Type B pancreatic cell (in vitro differentiated cells): ENCODE results near the gene KDM6A. TPM values are rescaled to one million over a fixed set of nuclear protein-coding genes. Genes with fewer than 3 reads are reported as not detected.

Experiments
- total RNA-seq: library from RNA; stranded (reverse); gene quantifications from 2 replicates; pipeline ENCODE4 v1.2.1, GENCODE V29; 2021; ENCODE audit warnings: low replicate concordance

Gene KDM6A
- total RNA-seq, 1 donor from 2014 or later, result 38.1 TPM

Other genes with a start within 250 kb of the KDM6A start
- gene DUSP21, start 29.2 kb upstream of the KDM6A start, total RNA-seq, result not detected in 2 replicates